CD14-positive monocyte (primary cell): ENCODE measurements around the gene VWF. TPM values are rescaled to one million over a fixed set of nuclear protein-coding genes. Genes with fewer than 3 reads are reported as not detected.

Experiments used
- DNase-seq, 3 donors: peaks; one replicate each; pipeline ENCODE4 v3.0.0-alpha.2; 2011 to 2022
- H2AFZ ChIP-seq: 2 replicates; pipeline ENCODE4 v1.6.0; 2012; ENCODE audit warnings: mild to moderate bottlenecking, low read depth, low read length, inconsistent platforms; ENCODE audit not compliant: insufficient read depth, poor library complexity, severe bottlenecking
- H3K27ac ChIP-seq, 2 donors: 1 replicate in 1 of 2; 2 replicates in 1 of 2; pipeline ENCODE4 v1.5.1; 2012 to 2013; ENCODE audit warnings: low read length in 2 of 2, control low read depth in 1 of 2, inconsistent platforms in 1 of 2, low read depth in 1 of 2, mild to moderate bottlenecking in 1 of 2
- H3K27me3 ChIP-seq, 2 donors: one replicate each; pipeline versions ENCODE4 v1.6.0 to v1.6.1; 2011 to 2013; ENCODE audit warnings: low read length in 2 of 2; ENCODE audit not compliant: control insufficient read depth in 2 of 2, insufficient read depth in 2 of 2
- H3K36me3 ChIP-seq, 2 donors: replicated peaks in 1 of 2; 1 replicate in 1 of 2; 2 replicates in 1 of 2; pipeline versions ENCODE4 v1.5.1 to v1.6.1; 2012 to 2013; ENCODE audit warnings: low read length in 2 of 2, control low read depth in 1 of 2, inconsistent platforms in 1 of 2, mild to moderate bottlenecking in 1 of 2; ENCODE audit not compliant: insufficient read depth in 2 of 2, control insufficient read depth in 1 of 2
- H3K4me1 ChIP-seq, 2 donors: 1 replicate in 1 of 2; 2 replicates in 1 of 2; pipeline versions ENCODE4 v1.5.1 to v1.6.1; 2012 to 2013; ENCODE audit warnings: low read length in 2 of 2, control low read depth in 1 of 2, inconsistent platforms in 1 of 2, mild to moderate bottlenecking in 1 of 2, moderate library complexity in 1 of 2; ENCODE audit not compliant: insufficient read depth in 2 of 2, control insufficient read depth in 1 of 2
- H3K4me2 ChIP-seq: replicated peaks from 2 replicates; pipeline ENCODE3; 2012; ENCODE audit warnings: low read length, moderate library complexity, mild to moderate bottlenecking; ENCODE audit not compliant: poor library complexity, severe bottlenecking; ENCODE audit errors: extremely low read depth
- H3K4me3 ChIP-seq, 3 experiments: fragments of 200-600 bp in 1 of 3; sonication (generic) in 1 of 3; replicated peaks in 1 of 3; 1 replicate in 2 of 3; 2 replicates in 1 of 3; pipeline ENCODE4 v1.5.1; 2011 to 2013; ENCODE audit warnings: low read length in 3 of 3, mild to moderate bottlenecking in 3 of 3, control low read depth in 2 of 3, low read depth in 2 of 3, inconsistent platforms in 1 of 3, moderate library complexity in 1 of 3
- H3K79me2 ChIP-seq: 2 replicates; pipeline ENCODE4 v1.6.0; 2012; ENCODE audit warnings: mild to moderate bottlenecking, control low read depth, inconsistent platforms, low read length, moderate library complexity; ENCODE audit not compliant: insufficient read depth
- H3K9ac ChIP-seq: 2 replicates; pipeline ENCODE4 v1.6.0; 2017; ENCODE audit warnings: low read length, mild to moderate bottlenecking; ENCODE audit not compliant: insufficient read depth, poor library complexity, severe bottlenecking
- H3K9me3 ChIP-seq, 2 donors: replicated peaks in 1 of 2; 1 replicate in 1 of 2; 2 replicates in 1 of 2; pipeline versions ENCODE4 v1.5.1 to v1.6.1; 2012 to 2013; ENCODE audit warnings: low read length in 2 of 2, control low read depth in 1 of 2; ENCODE audit not compliant: control insufficient read depth in 1 of 2, insufficient read depth in 1 of 2
- H4K20me1 ChIP-seq: 2 replicates; pipeline ENCODE4 v1.6.0; 2012; ENCODE audit warnings: mild to moderate bottlenecking, low read length, control low read depth, moderate library complexity; ENCODE audit not compliant: insufficient read depth
- H3K27ac Mint-ChIP-seq, 7 donors: one replicate each; pipeline ENCODE4 v1.8.0; 2020; ENCODE audit warnings: mild to moderate bottlenecking in 7 of 7, mixed read lengths in 7 of 7, moderate library complexity in 6 of 7, inconsistent platforms in 2 of 7
- H3K27me3 Mint-ChIP-seq, 3 donors: one replicate each; pipeline ENCODE4 v1.8.0; 2021 to 2022; ENCODE audit warnings: low read depth in 3 of 3, mild to moderate bottlenecking in 3 of 3, mixed read lengths in 3 of 3, moderate library complexity in 3 of 3, inconsistent platforms in 1 of 3
- H3K36me3 Mint-ChIP-seq, 2 donors: one replicate each; pipeline ENCODE4 v1.8.0; 2020; ENCODE audit warnings: mixed read lengths in 2 of 2, inconsistent platforms in 1 of 2, mild to moderate bottlenecking in 1 of 2
- H3K4me1 Mint-ChIP-seq: one replicate; pipeline ENCODE4 v1.8.0; 2020; ENCODE audit warnings: mild to moderate bottlenecking, mixed read lengths
- H3K4me3 Mint-ChIP-seq, 2 donors: one replicate each; pipeline ENCODE4 v1.8.0; 2020; ENCODE audit warnings: mild to moderate bottlenecking in 2 of 2, mixed read lengths in 2 of 2, moderate library complexity in 1 of 2
- H3K9me3 Mint-ChIP-seq, 7 donors: one replicate each; pipeline ENCODE4 v1.8.0; 2020 to 2022; ENCODE audit warnings: mixed read lengths in 7 of 7, mild to moderate bottlenecking in 6 of 7, moderate library complexity in 6 of 7, inconsistent platforms in 2 of 7
- CTCF ChIP-seq: fragments of 200-600 bp; IDR thresholded peaks from one replicate; pipeline ENCODE4 v1.8.0; 2022; ENCODE audit warnings: antibody characterized with exemption, mild to moderate bottlenecking
- WGBS: methylation state at CpG from one replicate; pipeline ENCODE4 v1.1.5; 2013; ENCODE audit warnings: missing lambda C conversion rate; ENCODE audit not compliant: insufficient coverage; 5-methylcytosine and 5-hydroxymethylcytosine counted together
- intact Hi-C, 2 donors: fragments of 100-400 bp; cut with micrococcal nuclease; formaldehyde crosslinking; loops; one replicate each; pipeline versions ENCODE4 v1.15.0 to v1.15.1; 2023
- polyA plus RNA-seq, 3 donors: library from polyadenylated mRNA; depleted of rRNA in 1 of 3; unstranded in 2 of 3; stranded (reverse) in 1 of 3; fragments of 300-500 nt in 2 of 3; fragments of >200 nt in 1 of 3; fragmentation: Illumina TruSeq in 2 of 3; gene quantifications; 1 replicate in 2 of 3; 2 replicates in 1 of 3; pipeline ENCODE4 v1.2.3, GENCODE V29; 2012 to 2021

Gene VWF
- polyA plus RNA-seq, 3 donors: 0.17 to 0.49 (median 0.48) TPM

- WGBS: 100% methylated on average over 2 of the region's 9 CpGs
- Mint-ChIP-seq H3K27ac (no peak overlapping the region), H3K4me3 (no peak overlapping the region), H3K9me3 (no peaks in the 10 kb centered on the region), H3K27me3 (peaks cover 11 to 23% (median 18%) of the 10 kb centered on the region in 3 donors), H3K4me1 (peaks cover 11% of the 10 kb centered on the region), H3K36me3 (no peaks in the 10 kb centered on the region)
- no peaks in the 10 kb centered on the region for H3K79me2 ChIP-seq
- H3K4me3 ChIP-seq: no peak overlapping the region
- H3K9ac ChIP-seq: no peak overlapping the region
- no peaks in the 10 kb centered on the region for H3K36me3 ChIP-seq
- DNase-seq: no peak
- H3K27me3 ChIP-seq: peaks cover 2 to 16% of the 10 kb centered on the region in 2 donors
- H3K27ac ChIP-seq: no peak overlapping the region
- peaks cover 0 to 8% of the 10 kb centered on the region in 2 donors for H3K4me1 ChIP-seq
- H3K9me3 ChIP-seq: no peaks in the 10 kb centered on the region
- no peaks in the 10 kb centered on the region for H4K20me1 ChIP-seq
- no peak overlapping the region for H2AFZ ChIP-seq
- intact Hi-C loops: no loop called here
- no peak overlapping the region for H3K4me2 ChIP-seq
- no peak for TF ChIP-seq CTCF
Measured at GRCh38 chr12:6052206-6052939, 72.1 kb downstream of the VWF start.

GRCh38 chr12:6049992-6050391 is 74.5 kb downstream of the VWF start:
- no peak overlapping the region for H3K4me3 ChIP-seq
- intact Hi-C loops: no loop called here
- no peaks in the 10 kb centered on the region for H3K27me3 ChIP-seq

More at GRCh38 chr12:6049992-6050391, 74.5 kb downstream of the VWF start:
- Mint-ChIP-seq H3K9me3 (no peaks in the 10 kb centered on the region), H3K36me3 (no peaks in the 10 kb centered on the region), H3K4me1 (peaks cover 3% of the 10 kb centered on the region), H3K27me3 (peaks cover 0 to 13% (median 3%) of the 10 kb centered on the region in 3 donors), H3K27ac (no peak overlapping the region), H3K4me3 (no peak overlapping the region)
- Histone ChIP-seq H4K20me1 (no peaks in the 10 kb centered on the region), H3K4me2 (no peak overlapping the region), H3K79me2 (no peaks in the 10 kb centered on the region), H3K9ac (no peak overlapping the region), H3K4me1 (no peaks in the 10 kb centered on the region), H2AFZ (no peak overlapping the region), H3K36me3 (no peaks in the 10 kb centered on the region), H3K27ac (no peak overlapping the region), H3K9me3 (no peaks in the 10 kb centered on the region)
- TF ChIP-seq CTCF: no peak
- DNase-seq: no peak
- WGBS: 100% methylated on average over 8 of the region's 8 CpGs
